IPS DF 19.7 (cell line): ENCODE results near the gene FNDC3B.

Source experiments
- DNase-seq: peaks from one replicate; pipeline ENCODE4 v3.0.0-alpha.2; 2013; ENCODE audit warnings: low read depth, low spot score

FNDC3B gene

DNA sequence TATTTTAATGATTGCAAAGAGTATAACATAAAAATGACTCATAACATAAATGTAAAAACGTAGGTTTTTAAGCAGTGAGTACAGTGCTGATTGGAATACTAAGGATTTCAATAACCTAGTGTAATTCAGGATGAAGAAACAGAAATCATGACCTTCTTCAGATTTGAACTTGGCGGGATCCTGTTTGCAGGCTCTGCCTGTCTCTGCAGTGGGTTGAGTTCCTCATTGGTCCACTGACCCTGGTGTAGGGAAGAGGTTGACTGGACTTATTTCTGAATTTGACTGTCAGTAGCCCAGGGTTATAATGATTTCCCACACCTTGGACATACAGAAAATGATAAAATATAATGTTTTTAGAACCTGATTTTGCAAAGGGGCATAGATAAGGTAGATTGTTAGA, 171.7 kb downstream of the FNDC3B start:
- no peak for DNase-seq

DNA sequence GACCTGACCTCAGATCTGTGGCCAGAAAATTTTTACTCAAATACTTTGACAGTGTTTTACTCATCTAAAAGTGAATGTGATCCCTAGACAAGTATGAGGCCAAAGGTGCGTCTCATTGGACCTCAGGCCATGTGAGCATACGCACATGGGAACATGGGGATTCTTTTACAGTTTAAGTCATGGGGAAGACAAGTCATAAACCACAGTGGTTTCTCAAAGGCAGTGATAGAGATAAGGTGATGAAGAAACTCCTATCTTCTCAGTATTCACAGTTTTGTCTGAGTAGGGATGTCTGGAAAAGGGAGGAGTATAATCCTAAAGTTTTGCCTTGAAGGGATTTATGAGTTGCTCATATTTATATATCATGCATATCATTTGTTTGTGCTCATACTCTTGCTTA, 173.8 kb downstream of the FNDC3B start:
- DNase-seq: no peak

DNA sequence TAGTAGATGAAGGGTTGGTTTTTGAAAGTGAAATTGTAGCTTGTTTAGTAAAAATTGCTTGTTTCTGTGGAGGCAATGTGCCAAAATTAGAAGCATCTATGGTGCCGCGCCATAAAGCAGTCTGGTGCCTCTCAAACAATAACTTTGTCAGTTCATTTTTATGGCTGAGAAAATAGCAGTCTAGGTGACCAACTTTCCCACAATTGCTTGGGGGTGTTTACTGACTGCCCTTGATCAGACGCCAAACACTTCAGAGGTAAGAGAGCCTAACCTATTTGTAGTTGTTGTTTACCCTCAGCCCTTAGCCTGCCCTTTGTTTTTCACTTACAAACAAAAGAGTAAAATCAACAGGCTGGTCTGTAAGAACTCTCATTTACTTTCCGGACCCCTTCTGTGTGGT, 174.5 kb downstream of the FNDC3B start:
- no peak for DNase-seq

DNA sequence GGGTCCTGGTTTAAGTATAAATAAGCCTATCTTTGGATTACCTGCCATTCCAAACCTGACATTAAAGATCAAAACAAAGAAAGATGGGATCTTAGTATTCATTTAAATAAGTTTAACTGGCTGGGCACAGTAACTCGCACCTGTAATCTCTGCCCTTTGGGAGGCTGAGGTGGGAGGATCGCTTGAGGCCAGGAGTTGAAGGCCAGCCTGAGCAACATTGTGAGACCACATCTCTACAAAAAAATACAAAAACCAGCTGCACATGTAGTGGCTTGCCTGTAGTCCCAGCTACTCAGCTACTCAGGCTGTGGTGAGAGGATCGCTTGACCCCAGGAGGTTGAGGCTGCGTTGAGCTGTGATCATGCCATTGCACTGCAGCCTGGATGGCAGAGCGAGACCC, 176.9 kb downstream of the FNDC3B start:
- DNase-seq: no peak

DNA sequence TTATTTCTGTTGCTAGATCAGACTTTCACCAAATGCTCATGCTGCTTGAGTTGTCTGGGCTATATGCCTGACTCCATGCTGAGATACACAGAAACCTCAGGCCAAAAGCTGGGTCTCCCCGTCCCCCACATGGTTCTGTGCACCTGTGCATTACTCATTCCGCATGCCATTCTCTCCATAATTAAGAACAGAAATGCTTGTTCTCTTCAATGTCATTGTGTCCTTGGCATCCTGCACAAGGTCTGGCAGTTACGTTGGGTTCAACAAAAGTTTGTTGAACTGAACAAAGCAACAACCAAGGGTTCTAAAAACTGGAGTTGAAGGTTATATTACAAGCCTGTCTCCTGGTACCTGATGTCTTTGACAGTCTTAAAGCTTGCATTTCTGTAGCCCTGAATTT, 177.5 kb downstream of the FNDC3B start:
- no peak for DNase-seq

DNA sequence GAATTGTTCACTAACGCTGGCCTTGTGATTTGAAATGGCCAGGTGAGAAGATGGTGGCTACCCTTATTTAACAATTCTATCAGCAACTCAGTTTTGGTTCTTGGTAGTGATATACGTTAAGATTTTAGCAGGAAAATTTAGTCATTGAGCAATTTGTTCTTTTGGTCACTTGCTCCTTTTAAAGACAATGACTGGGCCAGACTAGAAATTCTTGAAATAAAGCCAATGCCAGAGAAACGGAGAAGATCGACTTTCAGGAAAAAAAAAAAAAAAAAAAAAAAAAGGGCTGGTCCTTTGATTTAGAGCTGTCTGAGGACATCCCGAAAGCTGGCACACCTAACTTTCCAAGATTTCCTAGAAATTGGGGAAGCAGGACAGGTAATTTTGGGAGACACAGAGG, 178.5 kb downstream of the FNDC3B start:
- DNase-seq: no peak

DNA sequence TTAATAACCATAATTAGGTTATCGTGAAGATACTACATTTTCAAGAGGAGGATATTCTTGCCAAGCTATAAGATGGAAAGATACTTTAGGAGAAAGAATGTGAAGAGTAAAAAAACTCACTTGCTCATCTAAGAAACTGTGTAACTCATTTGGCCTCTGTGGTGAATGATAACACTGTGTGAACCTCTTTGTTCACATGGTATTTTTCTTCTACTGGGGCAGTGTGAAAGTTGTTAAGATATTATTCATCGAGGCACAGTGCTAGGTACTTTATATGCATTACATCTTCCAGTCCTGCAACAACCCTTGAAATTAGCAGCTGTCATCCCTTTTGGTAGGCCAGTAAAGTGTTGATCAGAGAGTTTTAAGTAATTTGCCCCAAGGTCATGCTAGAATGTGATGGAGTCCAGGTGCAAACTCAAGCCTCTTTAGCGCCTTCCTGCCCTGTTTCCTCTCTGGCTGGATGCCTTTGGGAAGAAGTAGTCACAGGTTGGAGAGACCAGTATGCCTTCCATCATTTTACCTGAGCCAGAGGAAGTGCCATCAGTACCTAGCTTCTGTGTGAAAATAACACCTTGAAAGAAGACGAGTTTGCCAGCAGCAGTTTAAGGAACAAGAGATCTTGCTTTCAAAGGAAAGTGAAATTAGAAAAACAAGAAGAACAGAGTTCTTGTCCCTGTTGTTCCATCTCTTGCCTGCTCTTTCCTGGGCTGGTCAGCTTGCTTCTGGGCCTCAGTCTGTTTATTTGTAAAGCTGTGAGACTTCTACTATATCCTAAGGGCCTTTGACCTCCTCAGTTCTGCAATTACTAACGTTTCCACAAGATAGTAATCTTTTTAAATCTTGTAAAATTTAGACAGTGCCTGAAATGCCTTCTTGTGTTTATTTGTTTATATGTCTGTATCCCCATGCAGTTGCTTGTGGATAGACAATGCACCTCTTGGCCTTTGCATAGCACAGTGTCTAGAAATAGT, 179.3 kb downstream of the FNDC3B start:
- DNase-seq: no peak

DNA sequence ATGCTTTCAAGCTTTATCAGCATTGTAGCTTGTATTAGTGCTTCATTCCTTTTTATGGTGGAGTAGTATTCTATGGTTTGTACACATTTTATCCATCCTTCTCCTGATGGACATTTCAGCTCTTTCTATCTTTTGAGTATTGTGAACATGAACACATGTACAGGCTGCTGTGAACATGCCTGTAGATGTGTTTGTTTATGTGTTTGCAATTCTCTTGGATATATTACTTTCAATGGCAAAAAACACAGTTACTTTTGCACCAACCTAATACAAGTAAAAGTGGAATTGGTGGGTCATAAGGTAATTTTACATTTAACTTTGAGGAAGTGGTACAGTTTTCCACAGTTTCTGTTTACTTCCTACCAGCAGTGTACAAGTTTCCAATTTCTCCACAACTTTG, 180.4 kb downstream of the FNDC3B start:
- no peak for DNase-seq

DNA sequence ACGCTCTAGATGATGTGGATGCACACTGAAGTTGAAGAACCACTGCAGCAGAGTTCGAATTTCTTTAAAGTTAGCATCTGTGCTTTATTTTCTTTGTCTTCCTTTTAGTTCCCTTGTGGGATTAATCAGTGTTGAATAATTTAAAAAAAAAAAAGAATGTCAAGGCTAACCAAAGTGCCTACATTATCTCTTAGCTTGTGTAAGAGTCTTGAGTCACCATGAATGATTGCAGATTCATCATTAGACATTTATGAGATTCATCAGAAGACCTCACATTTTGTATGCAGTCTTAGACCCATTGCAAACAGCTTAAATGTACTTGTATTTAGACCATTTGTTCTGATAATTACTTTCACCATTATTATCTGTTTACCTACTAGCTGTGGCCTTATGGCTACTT, 182.2 kb downstream of the FNDC3B start:
- no peak for DNase-seq

DNA sequence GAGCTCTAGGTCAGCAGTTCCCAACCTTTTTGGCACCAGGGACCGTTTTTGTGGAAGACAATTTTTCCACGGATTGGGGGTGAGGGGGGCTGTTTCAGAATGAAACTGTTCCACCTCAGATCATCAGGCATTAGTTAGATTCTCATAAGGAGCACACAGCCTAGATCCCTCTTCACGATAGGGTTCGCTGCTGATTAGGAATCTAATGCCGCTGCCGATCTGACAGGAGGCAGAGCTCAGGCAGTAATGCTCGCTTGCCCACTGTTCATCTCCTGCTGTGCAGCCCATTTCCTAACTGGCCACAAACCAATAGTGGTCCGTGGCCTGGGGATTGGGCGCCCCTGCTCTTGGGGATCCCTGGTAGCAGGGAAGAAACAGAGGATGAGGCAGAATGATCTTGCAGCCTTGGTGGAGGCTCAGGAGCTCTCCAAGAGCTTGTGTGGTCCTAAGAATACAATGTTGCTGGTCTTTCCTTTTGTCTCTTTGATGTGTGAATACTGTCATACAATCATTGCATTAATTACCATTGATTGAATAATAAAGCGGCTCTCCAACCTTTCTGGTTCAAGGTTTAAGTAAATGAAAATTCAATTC, 183.2 kb downstream of the FNDC3B start:
- no peak for DNase-seq

DNA sequence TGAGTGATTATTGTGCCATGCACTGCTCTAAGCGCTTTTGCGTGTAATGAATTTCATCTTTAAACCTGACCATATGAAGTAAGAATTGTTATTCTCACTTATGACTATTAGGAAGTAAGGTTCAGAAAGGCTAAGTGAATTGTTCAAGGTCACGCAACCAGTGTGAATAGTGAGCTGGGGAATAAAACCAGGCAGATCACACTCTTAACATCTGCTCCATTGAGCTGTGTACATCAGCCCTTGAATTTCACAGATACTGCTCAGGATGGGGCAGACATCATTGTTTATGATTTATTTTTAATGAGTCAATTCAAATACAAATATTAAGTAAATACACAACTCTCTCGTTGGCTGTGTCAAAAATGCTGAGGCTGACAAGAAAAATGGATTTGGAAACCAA, 184.5 kb downstream of the FNDC3B start:
- DNase-seq: no peak

DNA sequence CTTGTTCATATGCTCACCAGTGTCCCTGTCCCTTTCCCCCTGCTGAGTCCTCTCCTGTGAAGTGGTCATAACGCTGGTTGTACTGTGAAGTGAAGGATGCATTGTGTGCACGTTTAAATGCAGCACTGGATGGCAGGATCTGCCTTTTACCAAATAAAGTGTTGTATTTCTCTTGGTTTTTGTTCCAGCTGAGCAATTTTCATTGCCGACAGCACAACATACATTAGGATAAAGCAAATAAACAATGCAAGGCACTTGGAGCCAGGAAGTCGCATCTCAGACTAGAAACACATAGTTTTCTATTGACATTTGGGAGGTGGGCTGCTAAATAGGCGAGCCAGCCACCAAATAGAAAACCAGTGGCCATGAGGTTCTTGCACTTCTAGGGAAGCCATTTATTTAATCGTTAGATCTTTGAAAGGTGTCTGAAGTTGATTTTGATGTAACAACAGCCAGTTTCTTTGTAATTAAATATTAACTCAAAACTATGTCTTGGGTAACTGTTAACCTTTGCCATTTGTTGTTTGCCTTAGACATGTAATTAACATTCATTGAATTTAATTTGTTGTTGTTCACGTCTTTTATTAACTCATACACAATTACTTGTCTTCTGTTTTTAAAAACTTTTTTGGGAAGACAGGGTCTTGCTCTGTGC, 185.3 kb downstream of the FNDC3B start:
- no peak for DNase-seq

DNA sequence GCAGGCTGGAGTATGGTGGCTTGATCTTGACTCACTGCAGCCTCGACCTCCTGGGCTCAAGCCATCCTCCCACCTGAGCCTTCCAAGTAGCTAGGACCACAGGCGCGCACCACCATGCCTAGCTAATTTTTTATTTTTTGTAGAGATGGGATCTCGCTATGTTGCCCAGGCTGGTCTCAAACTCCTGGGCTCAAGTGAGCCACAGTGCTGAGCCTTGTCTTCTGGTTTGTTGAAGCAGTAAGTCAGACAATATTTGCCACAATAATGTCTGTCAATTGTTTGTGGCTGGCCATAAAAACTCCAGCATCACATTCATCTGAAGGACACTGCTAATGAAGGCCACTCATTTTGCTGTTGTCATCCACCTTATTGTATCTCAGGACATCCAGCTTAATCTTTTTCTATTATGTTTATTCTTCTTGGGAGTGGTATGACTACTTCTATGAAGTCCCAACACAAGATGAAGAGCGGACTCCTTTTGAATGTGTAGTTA, 185.9 kb downstream of the FNDC3B start:
- DNase-seq: no peak

DNA sequence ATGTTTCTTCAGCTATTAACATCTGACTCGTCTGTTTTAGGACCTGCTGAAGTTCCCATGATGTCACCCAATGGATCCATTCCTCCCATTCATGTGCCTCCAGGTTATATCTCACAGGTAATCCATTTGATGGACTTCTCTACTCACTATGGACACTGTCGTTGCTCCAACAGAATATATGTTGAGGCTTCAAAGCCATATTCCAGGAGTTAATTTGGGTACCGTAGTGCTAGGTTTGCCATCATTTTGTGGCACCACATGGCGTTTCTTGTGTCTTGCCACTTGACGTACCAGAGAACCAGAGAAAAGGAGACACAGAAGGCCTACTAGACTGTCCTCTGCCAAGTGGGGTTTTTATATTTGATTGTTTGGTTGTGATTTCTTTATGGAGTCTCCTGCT, 187.5 kb downstream of the FNDC3B start:
- no peak for DNase-seq

DNA sequence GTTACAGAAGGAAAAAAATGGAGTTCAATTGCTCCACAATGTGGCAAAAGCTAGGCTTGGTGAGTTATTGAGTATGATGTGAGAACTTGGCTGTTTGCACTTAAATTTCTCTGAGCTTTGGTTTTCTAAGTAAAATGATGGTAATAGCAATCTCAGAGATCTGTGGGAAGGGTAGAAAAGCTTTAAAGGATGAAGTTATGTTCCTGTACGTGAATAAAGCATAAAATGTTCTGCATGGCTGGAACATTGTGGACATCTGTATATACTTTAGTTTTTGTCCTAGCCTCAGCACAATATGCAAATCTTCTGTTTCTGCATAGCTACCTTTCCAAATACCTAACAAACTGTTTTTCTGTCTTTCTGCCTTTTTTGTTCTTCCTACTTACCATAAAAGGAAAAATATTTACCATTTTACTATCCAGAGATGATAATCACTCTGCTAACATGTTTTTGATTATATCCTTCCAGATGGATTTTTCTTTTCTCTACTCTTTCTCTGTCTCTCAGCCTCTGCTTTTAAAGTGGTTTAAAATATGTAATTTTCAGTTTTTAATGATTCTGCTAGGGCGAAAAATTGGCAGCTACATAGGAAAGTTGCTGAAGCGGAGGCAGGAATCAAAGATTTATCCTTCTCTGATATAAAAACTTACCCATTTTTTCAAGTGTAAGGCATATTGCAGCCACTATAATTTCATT, 188.1 kb downstream of the FNDC3B start:
- DNase-seq: no peak

DNA sequence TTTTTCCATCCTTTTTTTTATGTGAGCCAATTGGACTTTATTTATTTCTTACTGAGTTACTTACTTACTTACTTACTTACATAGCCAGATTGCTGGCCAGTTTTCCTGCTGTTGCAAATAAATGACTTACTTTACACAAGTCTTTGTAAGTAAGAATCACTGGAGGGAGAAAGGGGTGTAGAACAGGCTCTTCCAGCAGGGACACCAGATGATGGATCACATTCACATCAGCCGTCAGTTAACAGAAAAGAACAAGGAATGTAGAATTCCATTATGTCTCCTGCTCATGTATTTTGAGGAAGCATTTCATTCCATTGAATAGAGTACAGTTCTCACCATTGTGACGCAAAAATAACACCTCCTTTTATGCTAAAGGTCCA, 188.6 kb downstream of the FNDC3B start:
- DNase-seq: no peak

DNA sequence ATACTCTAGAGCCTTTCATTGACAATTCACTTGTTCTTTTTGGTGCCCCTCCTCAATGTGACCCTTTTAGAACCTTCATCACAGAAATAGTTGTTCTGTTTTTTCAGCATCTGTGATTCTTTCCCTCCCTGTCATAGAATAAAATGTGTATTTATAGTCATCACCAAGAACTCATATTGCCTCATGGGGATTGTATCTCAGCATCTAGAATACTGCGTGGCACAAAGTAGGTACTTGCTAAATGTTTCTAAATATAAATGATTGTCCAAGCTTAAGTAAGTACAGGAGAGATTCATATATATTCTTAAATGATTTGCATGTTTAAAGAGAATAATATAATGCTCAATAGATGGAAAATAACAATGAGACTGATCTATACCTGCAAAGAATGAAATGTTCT, 190.1 kb downstream of the FNDC3B start:
- DNase-seq: no peak

DNA sequence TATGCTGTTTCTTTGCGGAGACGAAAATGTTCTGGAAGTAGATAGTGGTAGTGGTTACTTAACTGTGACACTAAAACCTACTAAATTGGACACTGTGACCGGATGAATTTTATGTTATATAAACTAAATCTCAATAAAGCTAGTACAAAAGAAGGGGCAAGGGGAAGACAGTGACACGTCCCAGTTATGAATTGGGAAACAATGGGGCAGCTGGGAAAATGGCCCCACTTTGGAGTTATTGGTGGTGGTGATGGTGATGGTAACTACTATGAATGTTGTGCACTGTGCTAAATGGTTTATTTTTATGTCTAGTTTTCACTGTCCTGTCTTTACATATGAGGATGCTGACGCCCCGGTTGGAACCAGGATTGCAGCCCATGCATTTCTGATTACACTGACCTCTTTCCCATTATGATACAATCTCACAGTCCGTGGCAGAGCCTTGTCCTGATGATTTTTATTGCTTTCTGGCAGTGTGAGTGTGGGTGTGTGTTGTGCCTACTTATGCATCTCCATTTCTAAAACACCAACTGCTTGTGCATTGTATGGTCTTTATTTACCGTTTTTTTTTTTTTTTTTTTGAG, 192.0 kb downstream of the FNDC3B start:
- DNase-seq: no peak

DNA sequence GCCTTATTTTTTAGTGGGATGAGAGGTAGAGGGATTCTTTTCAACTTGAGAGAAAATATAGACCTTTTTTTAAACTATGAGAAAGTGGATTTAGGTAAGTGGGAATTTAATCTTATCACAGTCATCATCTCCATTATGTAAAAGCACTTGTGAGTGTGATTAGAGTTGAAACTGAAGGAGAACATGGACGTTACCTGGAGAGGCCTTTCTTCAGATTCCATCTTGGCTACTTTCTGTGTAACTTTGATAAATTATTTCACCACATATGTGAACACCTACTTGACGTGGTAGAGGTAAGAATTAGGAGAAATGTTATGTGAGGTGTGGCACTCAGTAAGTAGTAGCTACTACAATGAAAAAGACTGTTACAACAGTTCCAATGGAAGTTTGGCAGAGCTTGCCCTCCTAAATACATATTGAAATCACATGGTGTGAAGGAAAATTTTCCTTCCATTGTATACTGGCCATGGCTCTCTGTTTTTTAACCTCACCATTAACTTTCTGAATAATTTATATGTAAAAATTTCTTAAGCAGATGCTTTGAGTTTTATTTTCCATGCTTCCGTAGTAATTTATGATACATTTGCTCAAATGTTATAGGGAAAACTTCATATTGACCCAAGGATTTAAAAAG, 193.3 kb downstream of the FNDC3B start:
- no peak for DNase-seq

DNA sequence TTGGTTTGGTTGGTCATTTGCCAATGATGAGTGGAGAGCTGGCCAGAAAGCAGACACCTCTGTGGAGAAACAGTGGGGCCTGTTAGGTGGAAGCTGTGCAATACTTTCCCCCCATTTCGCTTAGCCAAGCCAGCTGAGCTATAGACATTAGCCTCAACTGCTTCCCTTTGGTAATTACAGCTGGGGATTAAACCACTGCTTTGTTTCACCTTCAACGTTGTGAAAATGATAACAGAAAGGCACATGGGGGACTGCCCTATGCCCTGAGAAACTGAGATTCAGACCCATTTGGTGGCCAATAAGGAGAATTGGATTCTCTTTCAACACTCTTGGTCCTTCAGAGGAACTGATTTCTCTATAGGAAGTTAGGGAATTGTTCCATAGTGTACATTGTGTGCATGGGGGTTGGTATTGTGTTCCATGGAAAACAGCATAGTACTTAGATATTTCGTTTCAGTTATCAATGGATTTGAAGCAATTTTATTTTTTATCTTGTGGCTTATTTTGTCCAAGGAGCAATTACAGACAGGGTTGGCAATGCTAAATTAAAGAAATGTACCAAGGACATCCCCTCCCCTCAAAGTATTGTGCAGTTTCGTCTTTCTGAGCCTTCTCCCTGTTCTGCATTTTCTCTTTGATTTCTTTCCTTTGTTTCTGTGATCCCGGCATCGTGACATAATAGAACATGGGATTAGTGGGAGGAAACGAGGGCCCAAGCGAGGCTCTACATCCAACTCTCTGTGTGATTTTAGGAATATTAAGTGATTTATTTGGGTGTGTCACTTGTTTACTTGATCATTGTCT, 194.3 kb downstream of the FNDC3B start:
- DNase-seq: no peak
